Thoracic aorta (tissue), 2 donors: ENCODE measurements around the gene KIF9. TPM values are rescaled to one million over a fixed set of nuclear protein-coding genes. Genes with fewer than 3 reads are reported as not detected.
"Not testable (repeated sequence)": the region's sequence is repeated elsewhere in the genome, so short reads cannot be mapped to it uniquely, and the experiment has no call there.

Experiments used
- ATAC-seq: fragments of 150-250 bp; one replicate; pipeline ENCODE4 v1.8.0; 2017; ENCODE audit warnings: low read depth; ENCODE audit not compliant: insufficient number of reproducible peaks, low FRiP score
- DNase-seq: peaks from one replicate; pipeline ENCODE4 v3.0.0-alpha.2; 2020; ENCODE audit warnings: low spot score
- H3K27ac ChIP-seq, 2 donors: fragments of 200-600 bp; sonication (generic); 1 replicate in 1 of 2; 2 replicates in 1 of 2; pipeline ENCODE4 v1.5.1; 2016; ENCODE audit warnings: mild to moderate bottlenecking in 2 of 2, moderate library complexity in 2 of 2
- H3K27me3 ChIP-seq: fragments of 200-600 bp; sonication (generic); replicated peaks from 2 replicates; pipeline ENCODE4 v1.6.0; 2016; ENCODE audit warnings: mild to moderate bottlenecking; ENCODE audit not compliant: insufficient read depth
- H3K36me3 ChIP-seq: fragments of 200-600 bp; sonication (generic); one replicate; pipeline ENCODE4 v1.5.1; 2016
- H3K4me1 ChIP-seq, 2 donors: fragments of 200-600 bp; sonication (generic); 1 replicate in 1 of 2; 2 replicates in 1 of 2; pipeline versions ENCODE4 v1.5.1 to v1.6.0; 2016; ENCODE audit warnings: low read depth in 2 of 2, mild to moderate bottlenecking in 1 of 2; ENCODE audit not compliant: control insufficient read depth in 1 of 2
- H3K4me3 ChIP-seq: fragments of 200-600 bp; sonication (generic); 2 replicates; pipeline ENCODE4 v1.5.1; 2016; ENCODE audit warnings: mild to moderate bottlenecking
- H3K9me3 ChIP-seq: fragments of 200-600 bp; sonication (generic); 2 replicates; pipeline ENCODE4 v1.5.1; 2016
- CTCF ChIP-seq: fragments of 200-600 bp; sonication (generic); IDR thresholded peaks from one replicate; pipeline ENCODE4 v1.5.1; 2019; ENCODE audit warnings: antibody characterized with exemption
- total RNA-seq, 2 donors: library from RNA; depleted of rRNA; stranded (reverse); fragments of >200 nt; gene quantifications; one replicate each; pipeline versions ENCODE4 v1.1.0 to v1.2.3, GENCODE V29; 2016

Gene KIF9
- total RNA-seq, 2 donors from 2014 or later = 0.68 to 5.6 TPM

DNA sequence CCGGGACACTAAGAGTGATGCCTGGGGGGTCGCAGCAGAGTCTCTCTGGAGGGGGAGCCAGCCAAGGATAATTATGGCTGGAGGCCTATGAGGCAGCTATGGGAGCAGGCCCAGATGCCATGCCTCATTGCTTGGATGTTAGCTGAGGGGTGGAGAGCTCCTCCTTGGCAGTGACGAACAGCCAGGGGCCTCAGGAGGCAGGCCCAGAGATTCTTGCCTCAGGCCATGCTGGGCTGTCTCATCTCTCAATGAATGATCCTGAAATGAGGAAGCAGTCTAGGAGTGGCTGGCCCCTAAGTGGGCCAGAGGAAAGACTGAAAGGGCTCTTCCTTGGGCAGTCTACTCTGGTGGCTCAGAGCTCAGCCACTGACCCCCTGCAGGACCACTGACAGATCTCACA is 21.3 kb downstream of the KIF9 start:
- H3K36me3 ChIP-seq = no peaks in the 10 kb centered on the region
- TF ChIP-seq CTCF = no peak
- no peak for DNase-seq
- H3K9me3 ChIP-seq = no peaks in the 10 kb centered on the region
- H3K27me3 ChIP-seq = no peaks in the 10 kb centered on the region
- no peak for ATAC-seq
- H3K4me1 ChIP-seq = peaks cover 0 to 1% of the 10 kb centered on the region in 2 donors
- H3K4me3 ChIP-seq = no peak overlapping the region
- no peak overlapping the region for H3K27ac ChIP-seq

DNA sequence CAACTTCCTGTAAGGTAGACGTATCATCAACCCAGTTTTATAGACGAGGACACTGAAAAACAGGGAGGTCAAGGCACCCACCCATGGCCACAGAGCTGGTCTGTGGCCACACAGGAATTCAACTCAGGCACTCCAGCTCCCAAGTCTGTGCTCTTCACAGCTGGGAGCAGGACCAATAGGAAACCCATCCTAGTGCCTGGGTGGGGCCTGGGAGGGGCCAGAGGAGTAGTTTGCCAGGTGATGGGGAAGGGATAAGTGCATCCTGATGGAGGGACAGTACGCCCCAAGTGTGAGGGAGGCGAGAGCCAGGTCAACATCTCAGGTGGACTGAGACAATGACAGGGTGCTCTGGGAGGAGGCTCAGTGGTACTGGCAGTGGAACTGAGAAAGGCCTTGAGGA is 22.0 kb downstream of the KIF9 start:
- Histone ChIP-seq H3K36me3 (no peaks in the 10 kb centered on the region), H3K4me1 (no peaks in the 10 kb centered on the region), H3K27ac (no peak overlapping the region), H3K4me3 (no peak overlapping the region), H3K9me3 (no peaks in the 10 kb centered on the region), H3K27me3 (no peaks in the 10 kb centered on the region)
- DNase-seq (no peak), ATAC-seq (no peak)
- TF ChIP-seq CTCF = no peak

- H3K27ac ChIP-seq = no peak overlapping the region
- no peak overlapping the region for H3K4me3 ChIP-seq
- no peaks in the 10 kb centered on the region for H3K9me3 ChIP-seq
- DNase-seq (no peak), ATAC-seq (no peak)
- H3K27me3 ChIP-seq = no peaks in the 10 kb centered on the region
- H3K4me1 ChIP-seq = no peaks in the 10 kb centered on the region
- H3K36me3 ChIP-seq = no peaks in the 10 kb centered on the region
- TF ChIP-seq CTCF = no peak
These were observed 23.5 kb downstream of the KIF9 start for GRCh38 chr3:47259114-47259513.

DNA sequence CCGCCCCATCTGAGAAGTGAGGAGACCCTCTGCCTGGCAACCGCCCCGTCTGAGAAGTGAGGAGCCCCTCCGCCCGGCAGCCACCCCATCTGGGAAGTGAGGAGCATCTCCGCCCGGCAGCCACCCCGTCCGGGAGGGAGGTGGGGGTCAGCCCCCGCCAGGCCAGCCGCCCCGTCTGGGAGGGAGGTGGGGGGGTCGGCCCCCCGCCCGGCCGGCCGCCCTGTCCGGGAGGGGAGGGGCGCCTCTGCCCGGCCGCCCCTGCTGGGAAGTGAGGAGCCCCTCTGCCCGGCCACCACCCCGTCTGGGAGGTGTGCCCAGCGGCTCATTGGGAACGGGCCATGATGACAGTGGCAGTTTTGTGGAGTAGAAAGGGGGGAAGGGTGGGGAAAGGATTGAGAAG is 26.3 kb downstream of the KIF9 start:
- DNase-seq, H3K9me3 ChIP-seq, ATAC-seq, H3K27ac ChIP-seq, H3K27me3 ChIP-seq, H3K4me1 ChIP-seq, H3K4me3 ChIP-seq, H3K36me3 ChIP-seq: not testable (repeated sequence)

GRCh38 chr3:47251689-47252088 is 30.9 kb downstream of the KIF9 start:
- Histone ChIP-seq H3K27me3 (no peaks in the 10 kb centered on the region), H3K27ac (no peak overlapping the region), H3K4me1 (no peaks in the 10 kb centered on the region), H3K9me3 (no peaks in the 10 kb centered on the region), H3K36me3 (no peaks in the 10 kb centered on the region), H3K4me3 (no peak overlapping the region)
- ATAC-seq (no peak), DNase-seq (no peak)
- TF ChIP-seq CTCF = no peak

- not testable (repeated sequence) for ATAC-seq
These were observed 31.5 kb downstream of the KIF9 start for GRCh38 chr3:47251085-47251484.

More at GRCh38 chr3:47251085-47251484, 31.5 kb downstream of the KIF9 start:
- H3K36me3 ChIP-seq, H3K27ac ChIP-seq, H3K27me3 ChIP-seq, H3K4me1 ChIP-seq, H3K9me3 ChIP-seq, DNase-seq, H3K4me3 ChIP-seq: not testable (repeated sequence)
